ENCODE measurements around the gene HSDL1. TPM values are rescaled to one million over a fixed set of nuclear protein-coding genes. Genes with fewer than 3 reads are reported as not detected.
"Not testable (repeated sequence)": the region's sequence is repeated elsewhere in the genome, so short reads cannot be mapped to it uniquely, and the experiment has no call there.

Gene HSDL1
- total and polyA plus RNA-seq, 9 donors, result 14.8 to 20.3 (median 17.1) TPM

DNA sequence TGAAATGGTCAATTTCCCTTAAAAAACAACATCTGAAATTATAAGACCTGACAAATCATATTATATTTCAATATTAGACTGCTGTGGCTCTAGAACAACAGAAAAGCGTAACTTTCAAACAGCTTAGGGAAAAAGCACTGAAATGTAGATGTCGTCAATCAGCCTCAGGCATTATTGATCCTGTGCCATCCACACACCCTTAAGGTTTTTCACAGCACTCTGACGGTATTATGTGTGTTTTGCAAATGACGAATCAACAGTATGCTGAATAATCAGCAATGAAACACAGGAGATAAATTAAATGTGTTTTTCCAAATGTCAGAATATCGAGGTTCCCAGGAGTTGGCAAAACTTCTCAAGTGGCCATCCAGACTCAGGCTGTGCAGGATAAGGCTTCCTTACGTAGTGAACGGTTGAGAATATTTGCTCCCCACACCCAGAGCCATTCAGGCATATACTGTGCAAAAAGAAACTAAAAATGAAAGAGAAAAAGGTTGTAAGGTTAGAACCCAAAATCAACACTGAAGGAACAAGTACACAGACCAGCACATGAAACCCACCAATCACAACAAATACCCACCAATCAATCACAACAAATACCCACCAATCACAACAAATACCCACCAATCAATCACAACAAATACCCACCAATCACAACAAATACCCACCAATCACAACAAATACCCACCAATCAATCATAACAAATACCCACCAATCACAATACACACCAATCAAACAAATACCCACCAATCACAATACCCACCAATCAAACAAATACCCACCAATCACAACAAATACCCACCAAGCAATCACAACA is 20.5 kb downstream of the HSDL1 start:
- no peak overlapping the region for H3K4me3 ChIP-seq (ENCODE audit: low read length)
- H3K9me3 ChIP-seq (replicated peaks; ENCODE audit: control insufficient read depth, low read depth, low read length), result no peaks in the 10 kb centered on the region
- peaks cover 21% of the 10 kb centered on the region for H3K36me3 ChIP-seq (ENCODE audit: control insufficient read depth, insufficient read depth, low read length)
- no peak for DNase-seq
- WGBS (ENCODE audit: insufficient coverage), result 90% methylated on average over 2 of the region's 7 CpGs
- H3K27me3 ChIP-seq (ENCODE audit: control insufficient read depth, insufficient read depth, low read length), result no peaks in the 10 kb centered on the region
- H3K4me1 ChIP-seq (ENCODE audit: control insufficient read depth, insufficient read depth, low read length), result no peaks in the 10 kb centered on the region
- H3K27ac ChIP-seq (ENCODE audit: low read length), result no peak overlapping the region

DNA sequence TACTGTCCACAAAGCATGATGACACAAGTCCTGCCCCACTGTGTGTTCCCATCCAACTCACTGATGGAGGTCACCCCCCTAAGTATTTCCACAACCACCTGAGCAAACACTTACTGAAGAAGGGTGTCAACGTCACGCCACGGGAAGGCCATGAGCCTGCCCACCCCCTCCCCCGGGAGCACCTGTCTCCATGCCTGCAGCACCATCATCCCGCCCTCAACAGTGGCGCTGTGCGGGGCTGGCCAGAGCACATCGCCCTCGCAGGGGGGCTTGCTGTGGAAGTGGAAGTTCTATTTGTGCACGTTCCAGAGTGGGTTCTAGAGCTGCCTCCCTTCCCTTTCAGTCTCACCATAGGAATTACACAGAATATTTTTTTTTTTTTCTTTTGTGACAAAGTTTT is 24.0 kb downstream of the HSDL1 start:
- H3K4me3 ChIP-seq (ENCODE audit: low read length), result no peak overlapping the region
- no peaks in the 10 kb centered on the region for H3K9me3 ChIP-seq (replicated peaks; ENCODE audit: control insufficient read depth, low read depth, low read length)
- WGBS (ENCODE audit: insufficient coverage), result 65% methylated on average over 4 of the region's 10 CpGs

DNA sequence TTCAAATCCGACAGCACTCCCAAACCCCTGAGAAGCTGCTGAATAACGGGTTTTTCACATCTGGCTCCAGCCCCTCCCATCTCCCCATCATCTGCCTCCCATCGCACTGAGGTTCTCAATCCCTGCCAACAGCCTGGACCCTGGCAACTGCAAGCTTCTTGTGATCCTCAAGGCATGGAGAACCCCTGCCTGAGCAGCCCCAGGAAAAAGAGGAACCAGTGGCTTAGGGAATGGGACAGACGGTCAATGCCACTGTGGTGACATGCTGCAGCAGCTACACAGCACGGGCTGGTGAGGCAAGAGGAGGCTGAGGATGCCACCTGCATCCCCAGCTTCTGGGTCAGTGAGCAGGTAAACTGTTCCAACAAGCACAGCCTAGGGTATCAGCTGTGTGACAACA is 25.0 kb downstream of the HSDL1 start:
- DNase-seq, result no peak
- H3K4me1 ChIP-seq (ENCODE audit: control insufficient read depth, insufficient read depth, low read length), result peaks cover 8% of the 10 kb centered on the region
- peaks cover 17% of the 10 kb centered on the region for H3K36me3 ChIP-seq (ENCODE audit: control insufficient read depth, insufficient read depth, low read length)
- no peaks in the 10 kb centered on the region for H3K27me3 ChIP-seq (ENCODE audit: control insufficient read depth, insufficient read depth, low read length)
- no peak overlapping the region for H3K27ac ChIP-seq (ENCODE audit: low read length)
- H3K9me3 ChIP-seq (replicated peaks; ENCODE audit: control insufficient read depth, low read depth, low read length), result no peaks in the 10 kb centered on the region
- H3K4me3 ChIP-seq (ENCODE audit: low read length), result no peak overlapping the region
- 67% methylated on average over 4 of the region's 5 CpGs for WGBS (ENCODE audit: insufficient coverage)

More for the DNA sequence above, 24.0 kb downstream of the HSDL1 start:
- no peak overlapping the region for H3K27ac ChIP-seq (ENCODE audit: low read length)
- H3K4me1 ChIP-seq (ENCODE audit: control insufficient read depth, insufficient read depth, low read length), result peaks cover 6% of the 10 kb centered on the region
- DNase-seq, result no peak
- H3K27me3 ChIP-seq (ENCODE audit: control insufficient read depth, insufficient read depth, low read length), result no peaks in the 10 kb centered on the region
- peaks cover 17% of the 10 kb centered on the region for H3K36me3 ChIP-seq (ENCODE audit: control insufficient read depth, insufficient read depth, low read length)

DNA sequence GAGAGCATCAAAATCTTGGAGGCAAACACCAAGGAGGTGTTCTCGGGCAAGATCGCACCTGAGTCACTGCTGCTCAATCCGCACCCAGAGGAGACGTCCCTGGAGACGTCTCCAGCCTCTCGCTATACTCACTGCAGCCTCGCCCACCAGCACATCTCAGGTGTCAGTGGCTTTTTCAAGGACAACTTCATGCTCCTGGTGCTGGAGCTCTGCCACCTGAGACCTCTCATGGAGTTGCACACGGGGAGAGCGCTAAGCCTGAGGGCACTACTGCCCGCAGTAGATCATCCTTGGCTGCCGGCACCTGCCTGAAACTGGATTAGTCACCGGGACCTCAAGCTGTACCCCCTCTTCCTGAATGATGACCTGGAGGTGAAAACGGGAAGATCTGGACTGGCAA is 25.6 kb downstream of the HSDL1 start:
- Histone ChIP-seq H3K4me3 (ENCODE audit: low read length) (no peak overlapping the region), H3K9me3 (replicated peaks; ENCODE audit: control insufficient read depth, low read depth, low read length) (no peaks in the 10 kb centered on the region), H3K4me1 (ENCODE audit: control insufficient read depth, insufficient read depth, low read length) (peaks cover 8% of the 10 kb centered on the region), H3K27ac (ENCODE audit: low read length) (no peak overlapping the region), H3K36me3 (ENCODE audit: control insufficient read depth, insufficient read depth, low read length) (peaks cover 14% of the 10 kb centered on the region), H3K27me3 (ENCODE audit: control insufficient read depth, insufficient read depth, low read length) (no peaks in the 10 kb centered on the region)
- DNase-seq, result no peak
- WGBS (ENCODE audit: insufficient coverage), result 90% methylated on average over 13 of the region's 13 CpGs

DNA sequence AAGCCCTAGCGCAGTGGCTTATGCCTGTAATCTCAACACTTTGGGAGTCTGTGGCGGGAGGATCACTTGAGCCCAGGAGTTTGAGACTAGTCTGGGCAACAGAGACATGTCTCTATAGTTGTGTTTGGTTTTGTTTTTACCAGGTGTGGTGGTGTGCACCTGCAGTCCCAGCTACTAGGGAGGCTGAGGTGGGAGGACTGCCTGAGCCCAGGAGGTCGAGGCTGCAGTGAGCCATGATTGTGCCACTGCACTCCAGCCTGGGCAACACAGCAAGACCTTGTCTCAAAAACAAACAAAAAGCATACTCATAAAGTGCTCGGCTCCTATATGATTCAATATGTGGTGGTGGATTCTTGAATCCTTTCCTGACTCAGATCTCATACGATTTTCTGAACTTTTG is 26.7 kb downstream of the HSDL1 start:
- not testable (repeated sequence) for H3K27me3 ChIP-seq (ENCODE audit: control insufficient read depth, insufficient read depth, low read length); H3K27ac ChIP-seq (ENCODE audit: low read length); H3K4me3 ChIP-seq (ENCODE audit: low read length); H3K9me3 ChIP-seq (replicated peaks; ENCODE audit: control insufficient read depth, low read depth, low read length); DNase-seq; H3K4me1 ChIP-seq (ENCODE audit: control insufficient read depth, insufficient read depth, low read length)
- no CpG with 5 or more reads among the region's 5 CpGs for WGBS (ENCODE audit: insufficient coverage)
- peaks cover 11% of the 10 kb centered on the region for H3K36me3 ChIP-seq (ENCODE audit: control insufficient read depth, insufficient read depth, low read length)

DNA sequence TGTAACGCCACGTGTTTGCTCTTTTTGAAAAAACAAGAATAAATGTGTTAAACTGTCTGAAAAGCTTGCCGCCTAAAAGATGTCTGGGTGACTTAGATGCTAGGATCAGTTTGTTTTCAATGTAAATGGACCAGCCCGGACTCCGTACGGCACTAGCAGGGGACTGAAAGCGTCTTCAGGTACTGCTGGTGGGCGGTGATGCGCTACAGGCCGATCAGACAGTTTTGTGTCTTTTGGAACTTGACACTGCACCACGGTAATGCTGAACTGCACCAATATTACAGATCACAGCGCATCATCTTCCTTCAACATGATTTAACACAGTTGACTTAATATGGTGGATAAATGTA is 27.5 kb downstream of the HSDL1 start:
- Histone ChIP-seq H3K27ac (ENCODE audit: low read length) (peak overlapping the region; percentile 89), H3K27me3 (ENCODE audit: control insufficient read depth, insufficient read depth, low read length) (no peaks in the 10 kb centered on the region), H3K9me3 (replicated peaks; ENCODE audit: control insufficient read depth, low read depth, low read length) (no peaks in the 10 kb centered on the region), H3K4me3 (ENCODE audit: low read length) (peak overlapping the region; percentile 100), H3K36me3 (ENCODE audit: control insufficient read depth, insufficient read depth, low read length) (peaks cover 5% of the 10 kb centered on the region), H3K4me1 (ENCODE audit: control insufficient read depth, insufficient read depth, low read length) (peaks cover 8% of the 10 kb centered on the region)
- WGBS (ENCODE audit: insufficient coverage), result 0% methylated on average over 10 of the region's 12 CpGs
- DNase-seq, result no peak

DNA sequence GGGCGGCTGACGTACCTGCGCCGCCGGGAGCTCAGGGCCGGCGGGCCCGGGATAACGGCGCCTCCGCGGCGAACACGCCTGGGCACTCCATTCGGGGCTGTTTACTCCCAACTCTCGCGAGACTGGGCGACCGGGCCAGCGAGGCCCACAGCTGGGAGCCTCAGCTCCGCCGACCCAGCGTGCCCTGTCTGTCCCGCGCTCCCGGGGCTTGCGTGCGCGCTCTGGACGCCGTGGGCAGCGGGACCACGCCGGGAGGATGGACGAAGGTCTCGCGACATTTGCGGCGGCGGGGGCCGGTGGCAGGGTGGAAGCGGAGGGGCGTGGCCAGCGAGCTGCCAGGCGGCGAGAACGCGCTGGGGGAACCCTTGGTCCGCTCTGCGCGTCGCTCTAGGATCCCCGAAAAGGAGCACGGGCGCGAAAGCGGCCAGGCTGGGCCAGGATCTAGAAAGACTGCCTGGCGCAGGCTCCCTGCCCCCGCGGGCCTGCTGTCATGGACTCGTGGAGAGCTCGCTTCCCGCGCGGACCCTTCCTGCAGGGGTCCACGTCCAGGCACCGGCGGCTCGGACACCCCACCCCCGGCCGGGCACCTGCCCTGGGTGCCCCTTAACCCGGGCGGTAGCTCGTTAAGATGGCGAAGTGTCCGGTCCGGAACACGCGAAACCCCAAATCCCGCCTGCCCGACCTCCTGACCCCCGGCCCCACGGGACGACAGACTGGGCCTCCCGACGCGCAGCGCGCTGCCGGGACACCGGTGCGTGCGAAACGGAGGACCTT is 28.1 kb downstream of the HSDL1 start, which contains the start of gene MBTPS1:
Gene MBTPS1 (minus strand): TSS at position 223 of the 774 bp plus-strand sequence. CDS start 15,159 bp downstream, outside the sequence.
- H3K36me3 ChIP-seq (ENCODE audit: control insufficient read depth, insufficient read depth, low read length), result peaks cover 3% of the 10 kb centered on the region
- DNase-seq, result peak; percentile 99
- H3K27me3 ChIP-seq (ENCODE audit: control insufficient read depth, insufficient read depth, low read length), result no peaks in the 10 kb centered on the region
- peaks cover 8% of the 10 kb centered on the region for H3K4me1 ChIP-seq (ENCODE audit: control insufficient read depth, insufficient read depth, low read length)
- peak within 1 kb of the TSS; percentile 89 for H3K27ac ChIP-seq (ENCODE audit: low read length)
- no peaks in the 10 kb centered on the region for H3K9me3 ChIP-seq (replicated peaks; ENCODE audit: control insufficient read depth, low read depth, low read length)
- peak within 1 kb of the TSS; percentile 100 for H3K4me3 ChIP-seq (ENCODE audit: low read length)
- under 1% methylated on average over 94 of the region's 94 CpGs for WGBS (ENCODE audit: insufficient coverage)

DNA sequence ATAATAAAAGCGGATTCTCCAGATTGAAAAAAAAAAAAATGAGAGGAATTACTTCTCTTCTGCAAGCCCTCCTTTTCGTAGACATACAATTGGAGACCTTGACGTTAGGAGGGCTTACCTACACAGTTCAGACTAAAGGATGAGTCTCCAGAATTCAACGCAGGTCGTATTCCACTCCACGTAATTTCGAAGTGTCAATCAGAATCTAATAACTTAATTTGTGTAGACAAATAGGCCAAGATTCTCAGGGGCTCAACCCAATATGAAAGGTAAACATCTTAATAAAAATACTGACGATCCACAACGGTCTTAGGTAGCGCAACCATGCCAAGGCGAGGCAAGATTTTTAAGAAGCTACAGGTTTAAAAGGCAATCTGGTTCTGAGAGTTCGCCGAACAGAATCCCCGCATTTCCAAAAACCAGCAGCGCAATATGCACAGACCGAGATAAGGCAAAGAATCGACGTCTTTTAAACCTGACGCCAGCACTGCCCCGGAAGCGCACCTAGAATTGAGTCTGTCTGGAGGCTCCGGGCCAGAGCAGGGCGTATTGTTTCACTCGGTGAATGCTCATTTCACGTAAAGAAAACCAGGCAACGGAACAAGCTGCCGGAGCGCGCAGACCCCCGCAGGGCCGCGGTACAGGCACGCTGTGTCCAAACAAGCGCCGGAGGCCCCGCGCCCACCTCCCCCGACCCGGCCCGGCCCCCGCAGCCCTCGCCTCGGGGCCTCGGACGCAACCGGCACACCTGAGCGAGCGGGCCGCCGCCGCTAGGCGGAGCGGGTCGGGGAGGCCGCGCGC is 28.9 kb downstream of the HSDL1 start:
- Histone ChIP-seq H3K9me3 (replicated peaks; ENCODE audit: control insufficient read depth, low read depth, low read length) (no peaks in the 10 kb centered on the region), H3K4me1 (ENCODE audit: control insufficient read depth, insufficient read depth, low read length) (peaks cover 8% of the 10 kb centered on the region), H3K27ac (ENCODE audit: low read length) (peak overlapping the region; percentile 74), H3K4me3 (ENCODE audit: low read length) (peak overlapping the region; percentile 100), H3K27me3 (ENCODE audit: control insufficient read depth, insufficient read depth, low read length) (no peaks in the 10 kb centered on the region), H3K36me3 (ENCODE audit: control insufficient read depth, insufficient read depth, low read length) (peaks cover 2% of the 10 kb centered on the region)
- under 1% methylated on average over 50 of the region's 57 CpGs for WGBS (ENCODE audit: insufficient coverage)
- peak; percentile 58 for DNase-seq

DNA sequence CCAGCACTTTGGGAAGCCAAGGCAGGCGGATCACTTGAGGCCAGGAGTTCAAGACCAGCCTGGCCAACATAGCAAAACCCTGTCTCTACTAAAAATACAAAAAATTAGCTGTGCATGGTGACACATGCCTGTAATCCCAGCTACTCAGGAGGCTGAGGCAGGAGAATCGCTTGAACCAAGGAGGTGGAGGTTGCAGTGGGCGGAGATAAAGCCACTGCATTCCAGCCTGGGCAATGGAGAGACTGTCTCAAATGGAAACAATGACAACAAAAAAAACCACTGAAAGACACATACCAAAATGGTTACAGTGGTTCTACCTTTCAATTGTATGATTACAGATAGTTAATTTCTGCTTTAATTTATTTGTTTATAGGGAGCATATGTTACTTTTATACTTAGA is 33.0 kb downstream of the HSDL1 start:
- not testable (repeated sequence) for H3K4me3 ChIP-seq (ENCODE audit: low read length); H3K27ac ChIP-seq (ENCODE audit: low read length); DNase-seq; H3K4me1 ChIP-seq (ENCODE audit: control insufficient read depth, insufficient read depth, low read length); H3K9me3 ChIP-seq (replicated peaks; ENCODE audit: control insufficient read depth, low read depth, low read length); H3K27me3 ChIP-seq (ENCODE audit: control insufficient read depth, insufficient read depth, low read length)
- no CpG with 5 or more reads among the region's 3 CpGs for WGBS (ENCODE audit: insufficient coverage)
- peaks cover 18% of the 10 kb centered on the region for H3K36me3 ChIP-seq (ENCODE audit: control insufficient read depth, insufficient read depth, low read length)

DNA sequence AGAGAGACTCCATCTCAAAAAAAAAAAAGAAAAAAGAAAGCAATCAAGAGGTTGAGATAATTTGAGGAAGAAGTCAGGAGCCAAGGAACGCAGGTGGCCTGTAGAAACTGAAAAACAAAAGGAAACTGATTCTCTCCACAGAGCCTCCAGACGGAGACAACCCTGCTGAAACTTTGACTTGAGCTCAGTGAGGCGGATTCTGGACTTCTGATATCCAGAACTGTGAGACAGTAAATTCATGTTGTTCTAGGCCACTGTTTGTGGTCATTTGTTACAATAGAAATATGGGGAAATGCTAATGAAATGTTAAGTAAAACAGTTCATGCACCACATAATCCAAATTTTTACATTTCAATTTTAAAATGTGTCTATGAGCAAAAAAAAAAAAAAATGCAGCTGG is 33.5 kb downstream of the HSDL1 start:
- 70% methylated on average over 3 of the region's 3 CpGs for WGBS (ENCODE audit: insufficient coverage)
- Histone ChIP-seq H3K27ac (ENCODE audit: low read length) (no peak overlapping the region), H3K4me3 (ENCODE audit: low read length) (no peak overlapping the region), H3K27me3 (ENCODE audit: control insufficient read depth, insufficient read depth, low read length) (no peaks in the 10 kb centered on the region), H3K9me3 (replicated peaks; ENCODE audit: control insufficient read depth, low read depth, low read length) (no peaks in the 10 kb centered on the region), H3K4me1 (ENCODE audit: control insufficient read depth, insufficient read depth, low read length) (peaks cover 3% of the 10 kb centered on the region), H3K36me3 (ENCODE audit: control insufficient read depth, insufficient read depth, low read length) (peaks cover 22% of the 10 kb centered on the region)
- DNase-seq, result no peak

All from muscle of leg (tissue), 11 donors.